Activated naive CD4-positive, alpha-beta T cell treated with anti-CD3 and anti-CD28 coated beads, Interleukin-2, amount 50 U/mL, for 24 hours (primary cell): ENCODE data around the gene TAS1R3.
"Not testable (repeated sequence)": the region's sequence is repeated elsewhere in the genome, so short reads cannot be mapped to it uniquely, and the experiment has no call there.

Experiments used
- H3K27ac Mint-ChIP-seq: one replicate; pipeline ENCODE4 v1.8.0; 2021; ENCODE audit warnings: mild to moderate bottlenecking, mixed read lengths
- H3K27me3 Mint-ChIP-seq: one replicate; pipeline ENCODE4 v1.8.0; 2021; ENCODE audit warnings: mixed read lengths
- H3K36me3 Mint-ChIP-seq: one replicate; pipeline ENCODE4 v1.8.0; 2021; ENCODE audit warnings: mixed read lengths
- H3K4me1 Mint-ChIP-seq: one replicate; pipeline ENCODE4 v1.8.0; 2021; ENCODE audit warnings: mixed read lengths
- H3K4me3 Mint-ChIP-seq: one replicate; pipeline ENCODE4 v1.8.0; 2021; ENCODE audit warnings: mild to moderate bottlenecking, mixed read lengths
- H3K9me3 Mint-ChIP-seq: one replicate; pipeline ENCODE4 v1.8.0; 2021; ENCODE audit warnings: mixed read lengths

The TAS1R3 gene

GRCh38 chr1:1312450-1313314 is 18.4 kb upstream of the TAS1R3 start:
- Mint-ChIP-seq H3K4me3 (no peak overlapping the region), H3K27me3 (no peaks in the 10 kb centered on the region), H3K36me3 (peaks cover 6% of the 10 kb centered on the region), H3K4me1 (no peaks in the 10 kb centered on the region), H3K9me3 (no peaks in the 10 kb centered on the region), H3K27ac (no peak overlapping the region)

DNA sequence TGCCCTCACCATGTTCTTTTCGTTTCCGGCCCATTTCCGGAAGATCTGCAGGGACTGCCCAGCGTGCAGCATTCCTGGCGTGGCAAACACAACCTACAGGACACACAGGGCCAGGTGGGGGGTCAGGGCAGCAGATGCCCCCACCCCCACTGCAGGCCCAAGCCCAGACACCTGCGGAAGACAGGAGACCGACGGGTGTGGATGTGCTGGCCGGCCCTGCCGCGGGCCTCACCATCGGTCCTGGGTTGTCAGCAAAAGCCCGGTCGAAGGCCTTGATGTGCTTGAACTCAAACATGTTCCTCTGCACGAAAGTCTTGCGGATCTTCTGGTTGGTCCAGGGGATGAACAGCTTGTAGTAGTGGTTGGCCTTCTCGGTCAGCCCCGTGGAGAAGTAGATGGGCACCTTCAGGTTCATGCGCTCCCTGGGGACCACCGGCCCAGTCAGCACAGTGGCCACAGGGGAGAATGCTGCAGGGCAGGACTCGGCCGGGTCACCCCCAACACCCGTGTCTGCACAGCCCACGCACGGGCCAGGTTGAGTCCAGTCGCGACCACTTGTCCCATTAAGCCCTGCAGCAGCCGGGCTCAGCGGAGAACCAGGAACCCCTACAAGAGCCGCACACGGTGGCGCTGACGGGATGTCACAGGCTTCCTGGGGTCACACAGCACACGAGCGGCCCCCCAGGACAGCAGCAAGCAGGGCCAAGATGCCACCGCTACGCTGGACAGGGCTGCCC is 17.4 kb upstream of the TAS1R3 start:
- Mint-ChIP-seq H3K27ac (no peak overlapping the region), H3K36me3 (peaks cover 6% of the 10 kb centered on the region), H3K4me1 (no peaks in the 10 kb centered on the region), H3K4me3 (no peak overlapping the region), H3K9me3 (no peaks in the 10 kb centered on the region), H3K27me3 (no peaks in the 10 kb centered on the region)

GRCh38 chr1:1314237-1314586 is 16.9 kb upstream of the TAS1R3 start:
- no peaks in the 10 kb centered on the region for H3K9me3 Mint-ChIP-seq
- peaks cover 6% of the 10 kb centered on the region for H3K36me3 Mint-ChIP-seq
- H3K4me1 Mint-ChIP-seq = no peaks in the 10 kb centered on the region
- no peaks in the 10 kb centered on the region for H3K27me3 Mint-ChIP-seq
- H3K4me3 Mint-ChIP-seq = no peak overlapping the region
- H3K27ac Mint-ChIP-seq = no peak overlapping the region

GRCh38 chr1:1314678-1315335 is 16.3 kb upstream of the TAS1R3 start:
- H3K4me3 Mint-ChIP-seq = no peak overlapping the region
- no peaks in the 10 kb centered on the region for H3K4me1 Mint-ChIP-seq
- H3K36me3 Mint-ChIP-seq = peaks cover 7% of the 10 kb centered on the region
- H3K27ac Mint-ChIP-seq = no peak overlapping the region
- H3K27me3 Mint-ChIP-seq = no peaks in the 10 kb centered on the region
- no peaks in the 10 kb centered on the region for H3K9me3 Mint-ChIP-seq

DNA sequence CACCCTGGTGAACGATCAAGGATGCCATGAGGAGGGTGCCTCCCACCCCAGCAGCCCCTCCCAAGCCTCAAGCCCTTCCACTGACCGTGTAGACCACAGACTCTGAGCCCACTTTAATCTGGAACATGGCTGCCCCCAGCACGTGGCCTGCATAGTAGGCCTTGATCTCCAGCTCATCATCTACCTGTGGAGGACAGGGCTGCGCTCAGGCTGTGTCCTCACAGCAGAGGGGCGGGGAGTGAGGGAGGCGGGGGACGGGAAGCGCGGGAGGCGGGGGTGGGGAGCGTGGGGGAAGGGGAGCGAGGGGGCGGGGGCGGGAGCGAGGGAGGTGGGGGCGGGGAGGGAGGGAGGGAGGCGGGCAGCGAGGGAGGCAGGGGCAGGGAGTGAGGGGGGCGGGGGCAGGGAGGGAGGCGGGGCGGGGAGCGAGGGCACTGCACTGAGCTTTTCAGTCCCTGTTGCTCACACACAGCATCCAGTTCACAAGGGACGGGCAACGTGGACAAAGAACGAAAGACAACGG is 15.6 kb upstream of the TAS1R3 start:
- H3K27me3 Mint-ChIP-seq = no peaks in the 10 kb centered on the region
- H3K4me1 Mint-ChIP-seq = no peaks in the 10 kb centered on the region

DNA sequence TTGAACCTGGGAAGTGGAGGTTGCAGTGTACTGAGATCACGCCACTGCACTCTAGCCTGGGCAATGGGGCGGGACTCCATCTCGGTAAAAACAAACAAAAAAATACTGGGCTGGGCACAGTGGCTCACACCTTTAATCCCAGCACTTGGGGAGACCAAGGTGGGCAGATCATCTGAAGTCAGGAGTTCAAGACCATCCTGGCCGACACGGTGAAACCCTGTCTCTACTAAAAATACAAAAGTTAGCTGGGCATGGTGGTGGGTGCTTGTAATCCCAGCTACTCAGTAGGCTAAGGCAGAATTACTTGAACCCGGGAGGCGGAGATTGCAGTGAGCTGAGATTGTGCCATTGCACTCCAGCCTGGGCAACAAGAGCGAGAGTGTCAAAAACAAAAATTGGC is 14.9 kb upstream of the TAS1R3 start:
- not testable (repeated sequence) for H3K4me3 Mint-ChIP-seq, H3K27ac Mint-ChIP-seq, H3K27me3 Mint-ChIP-seq, H3K4me1 Mint-ChIP-seq, H3K9me3 Mint-ChIP-seq, H3K36me3 Mint-ChIP-seq

More for the DNA sequence above, 15.6 kb upstream of the TAS1R3 start:
- Mint-ChIP-seq H3K27ac (no peak overlapping the region), H3K4me3 (no peak overlapping the region), H3K36me3 (peaks cover 7% of the 10 kb centered on the region), H3K9me3 (no peaks in the 10 kb centered on the region)

- no peak overlapping the region for H3K4me3 Mint-ChIP-seq
- no peak overlapping the region for H3K27ac Mint-ChIP-seq
- peaks cover 5% of the 10 kb centered on the region for H3K4me1 Mint-ChIP-seq
These were observed 13.7 kb upstream of the TAS1R3 start for GRCh38 chr1:1317420-1317819.

GRCh38 chr1:1318131-1318652 is 12.9 kb upstream of the TAS1R3 start:
- Mint-ChIP-seq H3K27ac (no peak overlapping the region), H3K4me3 (no peak overlapping the region), H3K27me3 (no peaks in the 10 kb centered on the region), H3K36me3 (peaks cover 9% of the 10 kb centered on the region), H3K9me3 (no peaks in the 10 kb centered on the region), H3K4me1 (peaks cover 11% of the 10 kb centered on the region)

More at GRCh38 chr1:1317420-1317819, 13.7 kb upstream of the TAS1R3 start:
- H3K27me3 Mint-ChIP-seq = no peaks in the 10 kb centered on the region
- no peaks in the 10 kb centered on the region for H3K9me3 Mint-ChIP-seq
- peaks cover 9% of the 10 kb centered on the region for H3K36me3 Mint-ChIP-seq

DNA sequence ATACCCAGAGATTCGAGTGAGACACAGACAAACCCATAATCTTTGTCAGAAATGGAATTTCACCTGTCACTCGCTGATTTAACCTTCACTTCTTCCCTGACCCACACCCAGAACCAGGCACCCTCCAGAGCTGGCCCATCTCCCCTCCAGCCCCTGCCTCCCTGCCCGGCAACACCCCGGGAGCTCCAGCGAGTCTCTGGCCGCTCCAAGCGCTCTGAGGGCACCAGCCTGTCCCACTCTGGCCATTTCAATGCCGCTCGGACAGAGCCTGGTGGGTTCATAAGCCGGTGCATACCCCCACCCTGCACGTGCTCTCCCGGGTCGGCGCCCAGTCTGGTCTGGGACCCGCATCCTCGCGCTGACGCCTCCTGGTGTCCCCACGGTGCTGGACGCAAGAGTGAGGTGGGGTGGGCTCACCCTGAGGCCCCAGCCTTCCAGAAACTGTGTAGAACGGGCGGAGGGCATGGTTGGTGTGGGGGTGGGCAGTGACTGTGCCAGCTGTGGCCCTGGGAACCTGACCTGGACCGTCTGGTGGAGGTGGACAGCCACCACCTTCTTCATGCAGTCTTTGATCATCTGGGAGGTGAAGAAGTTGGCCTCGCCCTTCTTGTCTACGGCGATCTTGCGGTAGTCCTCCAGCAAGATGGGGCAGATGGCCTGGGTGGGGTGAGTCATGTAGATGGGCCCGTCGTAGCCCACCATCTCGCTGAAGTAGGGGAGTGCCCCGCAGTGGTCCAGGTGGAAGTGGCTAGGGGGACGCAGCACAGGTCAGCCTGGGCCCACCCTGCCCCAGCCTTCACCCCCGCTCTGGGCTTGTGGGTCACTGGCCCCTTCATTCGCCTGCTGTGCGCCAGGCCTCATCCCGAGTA is 12.1 kb upstream of the TAS1R3 start:
- H3K27me3 Mint-ChIP-seq = no peaks in the 10 kb centered on the region
- H3K36me3 Mint-ChIP-seq = peaks cover 8% of the 10 kb centered on the region
- peaks cover 16% of the 10 kb centered on the region for H3K4me1 Mint-ChIP-seq
- no peak overlapping the region for H3K27ac Mint-ChIP-seq
- no peaks in the 10 kb centered on the region for H3K9me3 Mint-ChIP-seq
- H3K4me3 Mint-ChIP-seq = no peak overlapping the region

DNA sequence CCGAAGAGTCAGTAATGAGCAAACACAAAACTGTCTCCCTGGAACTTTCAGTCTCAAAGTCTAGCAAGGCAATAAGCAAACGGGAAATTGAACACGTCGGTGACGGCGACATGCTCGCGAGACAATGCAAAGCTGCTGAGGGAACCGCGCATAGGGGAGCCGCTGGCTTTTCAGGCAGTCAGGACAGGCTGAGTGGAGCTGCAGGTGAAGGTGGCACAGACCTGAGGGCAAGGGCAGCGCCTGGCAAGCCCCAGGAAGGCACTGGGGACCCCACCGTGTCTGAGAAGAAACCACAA is 11.5 kb upstream of the TAS1R3 start:
- Mint-ChIP-seq H3K4me1 (peaks cover 16% of the 10 kb centered on the region), H3K9me3 (no peaks in the 10 kb centered on the region), H3K36me3 (peaks cover 8% of the 10 kb centered on the region), H3K27me3 (no peaks in the 10 kb centered on the region), H3K4me3 (no peak overlapping the region), H3K27ac (no peak overlapping the region)

GRCh38 chr1:1320666-1321448 is 10.2 kb upstream of the TAS1R3 start:
- peaks cover 18% of the 10 kb centered on the region for H3K4me1 Mint-ChIP-seq
- H3K36me3 Mint-ChIP-seq = peaks cover 7% of the 10 kb centered on the region
- H3K27me3 Mint-ChIP-seq = no peaks in the 10 kb centered on the region
- H3K27ac Mint-ChIP-seq = no peak overlapping the region
- no peaks in the 10 kb centered on the region for H3K9me3 Mint-ChIP-seq
- no peak overlapping the region for H3K4me3 Mint-ChIP-seq

DNA sequence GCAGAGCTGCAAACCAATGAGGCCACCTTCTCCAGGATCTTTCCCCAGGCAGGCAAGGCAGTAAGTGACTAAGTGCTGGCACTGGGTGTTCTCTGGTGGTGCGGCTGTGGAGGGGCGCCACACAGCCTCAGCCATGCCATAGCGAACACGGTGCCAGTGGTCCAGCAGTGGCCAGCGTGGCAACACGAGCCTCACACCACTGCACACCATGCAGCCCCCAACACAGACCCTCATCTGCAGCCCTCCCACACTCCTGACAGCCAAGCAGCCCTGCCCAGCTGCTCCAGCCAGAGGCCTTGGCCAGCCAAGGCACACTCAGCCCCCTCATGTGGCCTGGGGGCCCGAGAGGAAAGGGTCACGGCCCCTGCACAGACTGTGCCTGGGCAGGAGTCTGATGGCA is 9.6 kb upstream of the TAS1R3 start:
- Mint-ChIP-seq H3K27me3 (no peaks in the 10 kb centered on the region), H3K4me1 (peaks cover 23% of the 10 kb centered on the region), H3K36me3 (peaks cover 7% of the 10 kb centered on the region), H3K27ac (no peak overlapping the region), H3K9me3 (no peaks in the 10 kb centered on the region), H3K4me3 (no peak overlapping the region)

GRCh38 chr1:1322418-1322817 is 8.7 kb upstream of the TAS1R3 start:
- Mint-ChIP-seq H3K27me3 (no peaks in the 10 kb centered on the region), H3K9me3 (no peaks in the 10 kb centered on the region), H3K4me1 (peaks cover 23% of the 10 kb centered on the region), H3K36me3 (peaks cover 5% of the 10 kb centered on the region), H3K27ac (peak overlapping the region; percentile 77), H3K4me3 (peak overlapping the region; percentile 93)

- Mint-ChIP-seq H3K4me3 (peak overlapping the region; percentile 93), H3K36me3 (peaks cover 4% of the 10 kb centered on the region), H3K9me3 (no peaks in the 10 kb centered on the region), H3K27ac (peak overlapping the region; percentile 77), H3K4me1 (peaks cover 23% of the 10 kb centered on the region), H3K27me3 (no peaks in the 10 kb centered on the region)
These were observed 8.1 kb upstream of the TAS1R3 start for GRCh38 chr1:1322952-1323351.
